CD4-positive, alpha-beta T cell treated with Interferon alpha-2 for 1 hour (primary cell): ENCODE measurements around the gene SMAD3.
A peak's percentile ranks its signal among the peaks of the same experiment; 100 is the strongest.

Experiments used
- DNase-seq, 2 donors: peaks; one replicate each; pipeline ENCODE4 v3.0.0-alpha.2; 2020 to 2022

Gene SMAD3

GRCh38 chr15:67167091-67167490 lies 101.7 kb downstream of the SMAD3 start:
- no peak for DNase-seq

DNA sequence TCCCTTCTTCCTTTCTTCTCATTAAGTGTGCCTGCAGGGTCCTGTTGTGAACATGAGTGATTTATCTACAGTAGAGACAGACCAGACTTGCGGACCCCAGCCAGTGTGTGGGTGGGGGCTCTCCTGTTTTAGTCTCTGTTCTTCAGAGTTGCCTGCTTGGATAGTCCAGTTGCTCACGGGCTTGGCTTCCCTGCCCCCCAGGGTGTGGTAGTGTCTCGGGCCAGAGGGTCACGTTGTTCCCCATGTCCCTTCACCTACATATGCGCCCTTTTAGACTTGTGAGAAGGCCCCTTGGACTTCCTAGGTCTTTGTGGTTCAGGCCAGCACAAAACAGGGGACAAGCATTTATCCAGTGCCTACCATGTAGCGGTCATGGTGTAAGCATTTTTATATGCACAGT lies 103.3 kb downstream of the SMAD3 start:
- no peak for DNase-seq

- DNase-seq: no peak
Observed at GRCh38 chr15:67170143-67170925, 104.9 kb downstream of the SMAD3 start.

GRCh38 chr15:67171471-67171870 lies 106.1 kb downstream of the SMAD3 start:
- DNase-seq: no peak

DNA sequence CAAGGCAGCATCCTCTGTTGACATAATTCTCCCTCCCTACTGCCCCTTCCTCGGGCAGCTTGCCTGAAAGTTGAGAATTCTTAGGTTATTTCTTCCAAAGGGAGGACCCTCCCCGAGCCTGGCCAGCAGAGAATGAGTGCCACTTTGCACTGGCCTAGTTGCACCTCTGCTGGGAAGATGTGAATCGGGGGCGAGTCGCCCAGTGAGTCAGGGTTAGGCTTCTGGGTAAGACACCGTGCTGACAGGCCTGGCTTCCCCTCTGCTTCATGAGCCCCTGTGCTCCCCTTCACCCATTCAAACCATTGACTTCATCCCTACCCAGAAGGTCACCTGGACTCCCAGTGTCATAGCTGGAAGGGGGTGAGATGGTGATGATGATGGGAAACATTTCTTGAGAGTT lies 106.8 kb downstream of the SMAD3 start:
- no peak for DNase-seq

GRCh38 chr15:67173005-67173404 lies 107.6 kb downstream of the SMAD3 start:
- no peak for DNase-seq

- DNase-seq: no peak
Observed at GRCh38 chr15:67173786-67174185, 108.4 kb downstream of the SMAD3 start.

- DNase-seq: no peak
Observed at GRCh38 chr15:67174446-67174845, 109.0 kb downstream of the SMAD3 start.

DNA sequence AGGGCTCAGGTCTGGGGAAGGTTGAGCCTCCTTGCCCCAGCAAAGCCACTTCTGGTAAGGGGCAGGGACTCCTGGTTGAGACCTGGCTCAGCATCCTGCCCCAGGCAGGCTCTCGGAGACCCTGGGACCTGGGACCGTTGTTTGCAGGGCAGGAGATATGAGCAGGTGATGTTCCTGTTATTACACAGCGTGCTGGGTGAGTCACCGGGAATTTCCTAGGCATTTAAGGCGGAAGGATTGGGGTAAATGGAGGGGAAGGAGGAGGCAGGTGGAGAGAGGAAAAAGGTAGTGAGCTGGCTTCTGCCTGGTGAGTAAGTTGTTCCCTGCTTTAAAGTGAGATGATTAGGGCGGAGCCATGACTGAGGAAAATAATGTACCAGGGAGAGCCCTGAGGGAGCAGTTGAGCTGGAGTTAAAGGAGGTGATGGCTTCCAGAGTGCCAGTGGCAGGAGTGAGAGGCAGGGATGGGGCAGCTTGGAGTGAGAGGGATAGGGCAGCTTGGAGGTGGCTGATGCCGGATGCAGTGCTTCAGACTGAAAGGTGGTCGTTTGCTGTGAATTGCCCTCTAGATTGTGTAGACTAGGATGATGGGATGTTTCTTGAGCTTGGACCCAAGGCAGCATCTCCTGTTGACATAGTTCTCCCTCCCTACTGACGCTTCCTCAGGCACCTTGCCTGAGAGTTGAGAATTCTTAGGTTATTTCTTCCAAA lies 109.6 kb downstream of the SMAD3 start:
- no peak for DNase-seq

- DNase-seq: peak; percentile 34 to 68
Observed at GRCh38 chr15:67175643-67176071, 110.3 kb downstream of the SMAD3 start.

- no peak for DNase-seq
Observed at GRCh38 chr15:67176195-67176971, 111.0 kb downstream of the SMAD3 start.

DNA sequence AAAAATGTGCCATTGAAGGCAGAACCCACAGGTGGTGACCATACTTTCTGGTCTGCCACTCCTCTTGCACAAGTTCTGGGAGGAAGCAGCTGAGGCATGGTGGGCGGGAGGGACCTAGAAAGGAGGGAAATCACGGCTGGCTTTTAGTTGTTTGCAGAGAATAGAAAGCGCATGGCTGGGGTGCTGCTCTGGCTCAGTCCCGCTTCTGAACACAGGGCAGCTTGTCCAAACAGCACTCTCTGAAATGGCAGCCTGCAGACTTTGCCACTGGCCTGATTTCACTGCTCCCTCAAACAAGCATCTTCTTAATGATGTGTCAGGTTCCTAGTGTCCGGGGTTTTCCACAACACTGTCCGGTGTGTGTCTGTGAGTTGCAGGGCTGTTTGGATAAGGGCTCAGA lies 112.3 kb downstream of the SMAD3 start:
- DNase-seq: no peak

- DNase-seq: no peak
Observed at GRCh38 chr15:67178569-67179210, 113.3 kb downstream of the SMAD3 start.

DNA sequence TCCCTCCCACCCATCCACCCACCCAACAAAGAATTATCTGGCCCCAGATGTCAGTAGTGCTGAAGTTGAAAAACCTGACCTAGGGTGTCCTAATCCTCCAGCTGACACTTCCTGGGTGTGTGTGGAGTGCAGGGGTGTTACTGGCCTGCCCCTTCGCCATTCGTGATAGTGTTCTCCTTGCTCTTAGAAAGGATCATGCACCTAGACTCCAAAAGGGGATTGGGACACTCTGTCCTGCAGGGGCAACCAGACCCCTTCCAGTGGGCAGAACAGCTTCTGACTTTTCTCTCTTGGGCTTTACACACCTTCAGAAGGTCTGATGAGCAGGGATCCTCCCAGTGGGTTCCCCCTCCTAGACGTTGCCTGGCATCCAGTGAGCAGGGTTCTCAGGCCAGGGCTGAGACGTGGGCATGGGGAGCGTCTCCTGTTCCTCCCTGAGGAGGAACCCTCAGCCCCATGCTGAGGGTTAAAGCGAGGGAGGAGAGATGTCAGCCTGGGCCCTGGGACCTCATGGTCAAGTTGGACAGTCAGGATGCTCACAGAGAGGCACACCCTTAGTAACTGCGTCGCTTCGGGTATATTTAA lies 114.1 kb downstream of the SMAD3 start:
- no peak for DNase-seq

DNA sequence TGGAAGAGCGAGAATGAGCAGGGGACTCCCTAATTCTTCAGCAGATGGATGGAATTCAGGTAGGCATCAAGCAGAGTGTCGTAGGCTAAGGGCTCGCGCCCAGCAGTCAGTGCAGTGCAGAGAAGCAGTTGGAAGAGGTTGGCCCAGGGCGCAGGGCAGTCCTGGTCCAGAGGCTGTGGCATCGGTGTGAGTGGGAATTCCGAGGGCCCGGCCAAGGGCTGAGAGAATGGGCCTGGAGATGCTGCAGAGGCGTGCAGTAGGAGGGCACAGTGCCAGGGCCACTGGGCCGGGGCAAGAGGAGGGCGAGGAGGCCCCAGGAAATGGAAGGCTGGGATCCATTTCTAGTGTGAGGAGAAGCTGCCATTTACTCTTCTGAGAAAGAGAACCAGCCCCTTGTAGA lies 114.6 kb downstream of the SMAD3 start:
- no peak for DNase-seq

GRCh38 chr15:67180514-67181191 lies 115.3 kb downstream of the SMAD3 start:
- DNase-seq: no peak

GRCh38 chr15:67181221-67181639 lies 115.8 kb downstream of the SMAD3 start:
- peak in 1 of 2 donors; percentile 27 for DNase-seq

GRCh38 chr15:67183443-67184169 lies 118.2 kb downstream of the SMAD3 start:
- no peak for DNase-seq

DNA sequence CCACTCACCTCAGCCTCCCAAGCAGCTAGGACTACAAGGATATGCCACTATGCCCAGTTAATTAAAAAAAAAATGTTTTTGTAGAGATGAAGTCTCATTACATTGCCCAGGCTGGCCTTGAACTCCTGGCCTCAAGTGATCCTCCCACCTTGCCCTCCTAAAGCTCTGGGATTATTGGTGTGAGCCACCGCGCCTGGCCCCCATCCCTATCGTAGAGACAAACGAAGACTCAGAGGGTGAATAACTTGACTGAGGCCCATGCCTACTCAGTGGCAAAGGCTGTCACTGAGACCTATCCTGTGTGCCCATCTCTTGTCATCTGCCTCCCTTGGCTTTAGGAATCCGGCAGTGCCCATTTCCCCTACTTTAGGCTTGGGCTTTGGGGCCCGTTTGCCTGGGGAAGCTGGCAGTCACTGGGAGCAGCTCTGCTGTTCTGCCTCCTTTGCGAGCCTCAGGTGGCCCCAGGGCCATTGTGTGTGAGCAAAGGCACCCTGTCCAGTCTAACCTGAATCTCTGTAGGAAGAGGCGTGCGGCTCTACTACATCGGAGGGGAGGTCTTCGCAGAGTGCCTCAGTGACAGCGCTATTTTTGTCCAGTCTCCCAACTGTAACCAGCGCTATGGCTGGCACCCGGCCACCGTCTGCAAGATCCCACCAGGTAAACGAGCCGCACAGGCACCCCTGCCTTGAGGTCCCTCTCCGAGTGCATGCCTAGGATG lies 119.0 kb downstream of the SMAD3 start:
- no peak for DNase-seq

GRCh38 chr15:67185051-67185450 lies 119.6 kb downstream of the SMAD3 start:
- DNase-seq: no peak
